ENCODE data around the gene TSPYL4.
A peak's percentile ranks its signal among the peaks of the same experiment; 100 is the strongest.

The TSPYL4 gene

DNA sequence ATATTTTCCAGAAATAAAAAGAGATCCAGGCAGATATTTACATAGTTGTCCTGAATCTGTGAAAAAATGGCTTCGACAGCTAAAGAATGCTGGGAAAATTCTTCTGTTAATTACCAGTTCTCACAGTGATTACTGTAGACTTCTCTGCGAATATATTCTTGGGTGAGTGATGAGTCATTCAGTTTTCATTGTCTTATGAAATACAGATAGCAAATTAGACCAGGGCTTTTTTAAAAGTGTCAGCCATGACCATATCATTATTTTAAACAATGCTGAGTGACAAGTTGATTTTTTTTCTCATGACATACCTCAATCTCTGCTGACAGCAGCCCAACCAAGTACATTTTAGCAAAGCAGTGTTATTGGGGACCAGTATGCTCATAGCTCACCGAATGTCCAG, 32.8 kb downstream of the TSPYL4 start:
- TF ChIP-seq, protein P1, sequence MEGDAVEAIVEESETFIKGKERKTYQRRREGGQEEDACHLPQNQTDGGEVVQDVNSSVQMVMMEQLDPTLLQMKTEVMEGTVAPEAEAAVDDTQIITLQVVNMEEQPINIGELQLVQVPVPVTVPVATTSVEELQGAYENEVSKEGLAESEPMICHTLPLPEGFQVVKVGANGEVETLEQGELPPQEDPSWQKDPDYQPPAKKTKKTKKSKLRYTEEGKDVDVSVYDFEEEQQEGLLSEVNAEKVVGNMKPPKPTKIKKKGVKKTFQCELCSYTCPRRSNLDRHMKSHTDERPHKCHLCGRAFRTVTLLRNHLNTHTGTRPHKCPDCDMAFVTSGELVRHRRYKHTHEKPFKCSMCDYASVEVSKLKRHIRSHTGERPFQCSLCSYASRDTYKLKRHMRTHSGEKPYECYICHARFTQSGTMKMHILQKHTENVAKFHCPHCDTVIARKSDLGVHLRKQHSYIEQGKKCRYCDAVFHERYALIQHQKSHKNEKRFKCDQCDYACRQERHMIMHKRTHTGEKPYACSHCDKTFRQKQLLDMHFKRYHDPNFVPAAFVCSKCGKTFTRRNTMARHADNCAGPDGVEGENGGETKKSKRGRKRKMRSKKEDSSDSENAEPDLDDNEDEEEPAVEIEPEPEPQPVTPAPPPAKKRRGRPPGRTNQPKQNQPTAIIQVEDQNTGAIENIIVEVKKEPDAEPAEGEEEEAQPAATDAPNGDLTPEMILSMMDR (conservative IDR thresholded peaks at IDR 0.05; ENCODE audit: control insufficient read depth, insufficient read depth, low read depth, low read length), result no peak
- no peak overlapping the region for H3K4me3 ChIP-seq (ENCODE audit: control insufficient read depth, low read depth, low read length)
- peak; percentile 30 for DNase-seq (ENCODE audit: low read depth)

DNA sequence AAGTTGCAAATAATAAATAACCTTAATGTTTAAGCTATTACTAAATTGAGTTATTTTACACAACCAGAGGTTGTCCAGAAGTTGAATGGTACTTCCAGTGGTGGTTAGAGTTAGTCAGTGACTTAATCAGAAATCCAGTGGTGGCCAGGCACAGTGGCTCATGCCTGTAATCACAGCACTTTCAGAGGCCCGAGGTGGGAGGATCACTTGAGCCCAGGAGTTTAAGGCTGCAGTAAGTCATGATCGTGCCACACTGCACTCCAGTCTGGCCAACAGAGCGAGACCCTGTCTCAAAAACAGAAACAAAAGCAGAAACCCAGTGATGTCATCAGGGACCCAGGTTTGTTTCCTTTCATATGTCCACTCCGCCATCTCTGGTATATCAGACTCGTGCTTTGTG, 35.0 kb downstream of the TSPYL4 start:
- no peak for DNase-seq (ENCODE audit: low read depth)
- H3K4me3 ChIP-seq (ENCODE audit: control insufficient read depth, low read depth, low read length), result no peak overlapping the region
- TF ChIP-seq, protein P1 (conservative IDR thresholded peaks at IDR 0.05; ENCODE audit: control insufficient read depth, insufficient read depth, low read depth, low read length), result no peak

DNA sequence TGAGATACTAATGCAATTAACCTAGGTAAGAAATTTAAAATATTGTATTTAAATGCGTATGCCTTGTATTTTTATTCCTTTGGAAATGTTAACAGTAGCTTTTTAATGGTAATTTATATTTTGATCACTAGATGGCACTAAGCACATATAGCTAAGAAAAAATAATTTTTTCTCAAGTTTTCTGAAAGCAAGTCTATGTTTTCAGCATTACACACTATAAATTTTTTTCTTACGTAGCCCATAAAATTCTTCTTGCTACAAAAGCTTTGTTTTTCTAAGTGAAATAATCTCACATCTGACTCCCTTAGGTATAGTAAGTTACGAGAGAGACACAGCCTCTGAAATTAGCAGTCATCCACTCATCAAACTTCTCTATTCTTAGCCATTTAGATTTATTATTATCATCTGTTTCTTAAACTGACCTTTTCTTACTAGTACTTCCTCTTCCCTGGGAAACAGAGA, 35.7 kb downstream of the TSPYL4 start:
- TF ChIP-seq, protein P1 (conservative IDR thresholded peaks at IDR 0.05; ENCODE audit: control insufficient read depth, insufficient read depth, low read depth, low read length), result peak; percentile 36
- DNase-seq (ENCODE audit: low read depth), result peak; percentile 28
- no peak overlapping the region for H3K4me3 ChIP-seq (ENCODE audit: control insufficient read depth, low read depth, low read length)

DNA sequence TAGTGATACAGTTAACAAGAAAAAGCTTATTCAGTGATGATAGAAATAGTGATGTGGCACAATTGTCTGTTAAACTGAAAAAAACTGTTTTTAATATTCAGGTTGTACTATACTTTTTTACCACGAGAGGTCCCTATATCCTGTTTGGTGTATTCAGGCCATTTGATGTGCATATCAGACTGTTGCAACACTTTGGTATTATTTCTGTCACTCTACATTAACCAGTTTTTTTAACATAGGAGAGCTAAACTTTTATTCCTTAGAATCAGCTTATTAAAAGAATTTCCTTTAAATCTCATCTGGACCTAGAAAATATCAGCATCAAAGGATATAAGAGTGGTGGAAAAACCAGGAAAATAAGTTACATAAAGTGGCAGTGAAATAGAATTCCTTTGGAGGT, 36.8 kb downstream of the TSPYL4 start:
- peak; percentile 54 for DNase-seq (ENCODE audit: low read depth)
- H3K4me3 ChIP-seq (ENCODE audit: control insufficient read depth, low read depth, low read length), result no peak overlapping the region
- TF ChIP-seq, protein P1 (conservative IDR thresholded peaks at IDR 0.05; ENCODE audit: control insufficient read depth, insufficient read depth, low read depth, low read length), result peak; percentile 61

DNA sequence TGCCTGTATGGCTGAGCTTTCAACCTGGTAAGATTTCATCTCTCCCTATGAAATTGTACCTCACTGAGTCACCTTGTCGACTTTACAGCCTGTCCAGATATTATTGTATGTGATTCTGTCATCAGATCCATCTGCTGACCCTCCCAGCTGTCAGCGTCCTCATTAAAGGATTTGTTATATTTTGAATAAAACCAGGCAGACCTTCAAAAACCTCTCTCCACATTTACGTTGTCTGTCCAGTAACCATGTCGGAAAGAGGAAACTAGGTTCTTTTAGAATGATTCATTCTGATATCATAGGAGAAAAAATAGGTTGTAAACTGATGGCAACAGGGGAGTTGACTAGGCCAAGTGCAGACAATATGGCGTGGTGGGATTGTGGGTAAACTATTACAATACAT, 38.5 kb downstream of the TSPYL4 start:
- H3K4me3 ChIP-seq (ENCODE audit: control insufficient read depth, low read depth, low read length), result no peak overlapping the region
- TF ChIP-seq, protein P1 (conservative IDR thresholded peaks at IDR 0.05; ENCODE audit: control insufficient read depth, insufficient read depth, low read depth, low read length), result no peak
- peak; percentile 21 for DNase-seq (ENCODE audit: low read depth)

DNA sequence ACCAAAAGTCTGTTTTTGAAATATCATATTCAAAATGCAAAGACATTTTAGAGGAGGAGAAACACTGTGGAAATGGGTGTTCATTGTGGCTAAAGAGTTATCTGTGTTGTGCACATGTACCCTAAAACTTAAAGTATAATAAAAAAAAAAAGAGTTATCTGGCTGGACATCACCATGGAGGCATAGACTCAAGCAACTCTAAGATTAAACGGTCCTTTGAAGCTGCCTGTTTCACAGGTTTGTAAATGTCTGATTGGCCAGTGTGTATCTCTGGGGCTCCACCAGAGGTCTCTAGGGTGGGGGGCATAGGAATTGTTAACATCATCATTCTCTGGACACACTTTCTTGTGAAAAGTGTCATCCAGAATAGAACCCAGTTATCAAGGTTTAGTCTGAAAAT, 39.2 kb downstream of the TSPYL4 start:
- no peak overlapping the region for H3K4me3 ChIP-seq (ENCODE audit: control insufficient read depth, low read depth, low read length)
- no peak for DNase-seq (ENCODE audit: low read depth)
- TF ChIP-seq, protein P1 (conservative IDR thresholded peaks at IDR 0.05; ENCODE audit: control insufficient read depth, insufficient read depth, low read depth, low read length), result no peak

Data from fibroblast of mammary gland (primary cell).